ENCODE measurements around the gene IRF9. TPM values are rescaled to one million over a fixed set of nuclear protein-coding genes. Genes with fewer than 3 reads are reported as not detected.

Gene IRF9
- total and polyA plus RNA-seq, 2 of the 4 experiments (the other 2 are of a cell fraction): 25.6 to 34.6 TPM

DNA sequence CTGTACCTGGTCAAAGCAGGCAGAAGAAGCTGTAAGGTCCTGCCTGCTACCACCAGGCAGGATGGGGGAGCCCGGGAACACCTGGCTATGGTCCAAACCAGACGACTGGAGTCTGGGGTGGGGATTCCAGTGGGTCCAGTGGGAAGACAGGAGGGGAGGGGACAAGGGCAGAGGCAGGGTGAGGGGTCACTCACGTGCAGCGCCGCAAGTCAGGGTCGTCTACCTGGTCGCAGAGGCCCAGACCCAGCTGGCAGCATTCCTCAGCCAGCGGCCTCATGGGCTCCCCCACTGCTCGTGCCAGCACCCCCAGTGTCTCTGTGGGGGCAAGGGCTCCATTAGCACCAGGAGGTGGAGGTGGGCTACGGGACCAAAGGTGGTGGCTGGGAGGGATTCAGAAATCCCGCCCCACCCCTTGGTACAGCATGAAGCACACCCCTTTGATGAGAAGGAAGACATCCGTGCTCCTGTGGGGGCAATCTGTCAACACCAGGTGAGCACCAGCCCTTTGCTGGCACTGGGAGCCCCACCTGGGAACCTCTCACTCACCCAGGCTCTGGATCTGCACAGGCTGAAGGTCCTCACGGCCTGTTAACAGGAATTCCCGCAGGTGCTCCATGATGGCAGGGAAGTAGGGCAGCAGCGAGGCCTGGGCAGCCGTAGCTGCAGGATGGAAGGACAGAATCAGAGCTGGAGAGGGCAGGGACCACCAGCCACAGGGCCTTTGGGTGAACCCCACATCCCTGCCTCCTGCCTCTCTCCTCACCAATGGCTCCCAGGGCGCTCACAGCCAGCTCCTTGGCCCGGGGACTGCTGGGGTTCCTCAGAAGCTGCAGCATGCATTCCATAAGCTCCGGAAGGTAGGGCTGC lies 23.3 kb downstream of the IRF9 start:
- no peak overlapping the region for H3K23ac ChIP-seq (ENCODE audit: low read depth, low read length)
- no peak for ATAC-seq (ENCODE audit: low read depth)
- no peak overlapping the region for H3K4me2 ChIP-seq (ENCODE audit: low read depth, low read length)
- H2AK9ac ChIP-seq (replicated peaks; ENCODE audit: low read depth, low read length, poor library complexity): no peak overlapping the region
- H3K9me1 ChIP-seq (ENCODE audit: insufficient read depth, low read length): peaks cover 15% of the 10 kb centered on the region
- dilution Hi-C loops (cut with HindIII; ENCODE audit: low sequenced_read_pairs, unreplicated experiment) (no loop called here), in situ Hi-C loops (cut with MboI; ENCODE audit: low sequenced_read_pairs) (no loop called here), intact Hi-C loops (cut with micrococcal nuclease) (no loop called here)
- H3K14ac ChIP-seq (replicated peaks; ENCODE audit: low read depth, low read length): no peak overlapping the region
- no peak overlapping the region for H3K56ac ChIP-seq (ENCODE audit: extremely low read depth, insufficient read depth, low read length)
- H3K9ac ChIP-seq (ENCODE audit: low read depth, low read length): no peak overlapping the region
- no peak overlapping the region for H3K27ac ChIP-seq (ENCODE audit: insufficient read depth, low read length)
- H3K27me3 ChIP-seq (ENCODE audit: control insufficient read depth, insufficient read depth, low read length): no peaks in the 10 kb centered on the region
- H4K20me1 ChIP-seq (ENCODE audit: insufficient read depth, low read length): no peaks in the 10 kb centered on the region
- H3K9me3 ChIP-seq (ENCODE audit: control insufficient read depth, insufficient read depth, low read length): no peaks in the 10 kb centered on the region
- H3K36me3 ChIP-seq (ENCODE audit: control insufficient read depth, insufficient read depth, low read length): peaks cover 67% of the 10 kb centered on the region
- no peak overlapping the region for H2AK5ac ChIP-seq (ENCODE audit: low read depth, low read length)
- no peak overlapping the region for H3K18ac ChIP-seq (ENCODE audit: low read depth, low read length)
- CTCF ChIA-PET: no interaction called here
- no peak for DNase-seq
- H4K5ac ChIP-seq (ENCODE audit: low read depth, low read length): no peak overlapping the region
- no TSS peak for BruUV-seq (replicated peaks)
- H2BK20ac ChIP-seq (ENCODE audit: low read depth, low read length): no peak overlapping the region
- TF ChIP-seq FOS (IDR thresholded peaks at IDR 0.05; ENCODE audit: low read depth, low read length): no peak
- no peak for TF ChIP-seq RAD21 (IDR thresholded peaks at IDR 0.05; ENCODE audit: low read length)
- TF ChIP-seq, protein P1, sequence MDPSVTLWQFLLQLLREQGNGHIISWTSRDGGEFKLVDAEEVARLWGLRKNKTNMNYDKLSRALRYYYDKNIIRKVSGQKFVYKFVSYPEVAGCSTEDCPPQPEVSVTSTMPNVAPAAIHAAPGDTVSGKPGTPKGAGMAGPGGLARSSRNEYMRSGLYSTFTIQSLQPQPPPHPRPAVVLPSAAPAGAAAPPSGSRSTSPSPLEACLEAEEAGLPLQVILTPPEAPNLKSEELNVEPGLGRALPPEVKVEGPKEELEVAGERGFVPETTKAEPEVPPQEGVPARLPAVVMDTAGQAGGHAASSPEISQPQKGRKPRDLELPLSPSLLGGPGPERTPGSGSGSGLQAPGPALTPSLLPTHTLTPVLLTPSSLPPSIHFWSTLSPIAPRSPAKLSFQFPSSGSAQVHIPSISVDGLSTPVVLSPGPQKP (IDR thresholded peaks at IDR 0.05; ENCODE audit: borderline replicate concordance, low read depth, low read length): no peak
- no peak for TF ChIP-seq RFX5 (IDR thresholded peaks at IDR 0.05; ENCODE audit: low read depth, low read length)
- no peak overlapping the region for H3K4me3 ChIP-seq (ENCODE audit: insufficient read depth, low read depth, low read length)
- WGBS, 2 experiments (ENCODE audit: extremely low coverage in 2 of 2, insufficient read length in 1 of 2): 74% methylated on average over 5 of the region's 19 CpGs; no CpG with 5 or more reads in 1 of the 2 experiments
- no peak overlapping the region for H4K8ac ChIP-seq (ENCODE audit: low read depth in 2 of 2, low read length in 2 of 2)
- peaks cover 6% of the 10 kb centered on the region for H3K4me1 ChIP-seq (ENCODE audit: control insufficient read depth, insufficient read depth, low read length)
- H2BK120ac ChIP-seq (ENCODE audit: low read depth, low read length): no peak overlapping the region
- POLR2A ChIA-PET (ENCODE audit: unreplicated experiment): no interaction called here
- H4K91ac ChIP-seq (ENCODE audit: insufficient read depth, low read depth, low read length): no peak overlapping the region
- peak overlapping the region; percentile 47 for H2AFZ ChIP-seq (replicated peaks; ENCODE audit: low read length, poor library complexity)
- H2BK15ac ChIP-seq (ENCODE audit: low read depth, low read length): no peak overlapping the region
- H2BK5ac ChIP-seq (ENCODE audit: low read depth, low read length, poor library complexity, severe bottlenecking): no peak overlapping the region
- peaks cover 12 to 40% of the 10 kb centered on the region in 2 experiments for H3K79me1 ChIP-seq (ENCODE audit: low read depth in 1 of 2, low read length in 2 of 2)
- no peak overlapping the region for H3K4ac ChIP-seq (ENCODE audit: low read depth, low read length)

Measured in IMR-90 (cell line).